GF-D8 (cell line): ENCODE results near the gene PBX1.
"Not testable (repeated sequence)": the region's sequence is repeated elsewhere in the genome, so short reads cannot be mapped to it uniquely, and the experiment has no call there.

ENCODE experiments used
- DNase-seq: peaks from one replicate; lab custom pipeline; 2025; lab: John Stamatoyannopoulos, UW

PBX1 gene

GRCh38 chr1:164590592-164590991 lies 31.6 kb downstream of the PBX1 start:
- no peak for DNase-seq

DNA sequence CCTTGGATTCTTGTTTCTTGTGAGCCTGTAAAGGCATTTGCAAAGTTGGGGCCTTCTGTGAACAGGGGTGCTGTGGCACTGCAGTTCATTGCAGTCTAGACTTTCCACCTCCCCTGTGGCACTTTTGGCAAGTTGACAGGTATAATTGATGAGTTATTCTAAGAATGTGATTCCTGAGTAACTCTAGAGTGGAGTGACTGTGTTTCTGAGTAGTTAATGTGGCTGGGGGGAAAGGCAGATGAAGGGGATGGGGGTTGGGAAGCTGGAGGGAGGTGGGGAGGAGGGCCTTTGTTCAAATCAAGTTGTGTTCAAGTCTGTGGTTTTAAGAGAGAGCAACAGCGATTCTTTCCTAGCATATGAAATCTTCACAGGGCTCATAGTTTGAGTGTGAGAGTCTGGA lies 32.9 kb downstream of the PBX1 start:
- no peak for DNase-seq

- no peak for DNase-seq
Measured at GRCh38 chr1:164592634-164593033, 33.6 kb downstream of the PBX1 start.

GRCh38 chr1:164595212-164595611 lies 36.2 kb downstream of the PBX1 start:
- DNase-seq = no peak

GRCh38 chr1:164596172-164596571 lies 37.2 kb downstream of the PBX1 start:
- no peak for DNase-seq

GRCh38 chr1:164598719-164599118 lies 39.7 kb downstream of the PBX1 start:
- no peak for DNase-seq

- DNase-seq = no peak
Measured at GRCh38 chr1:164599272-164599671, 40.3 kb downstream of the PBX1 start.

DNA sequence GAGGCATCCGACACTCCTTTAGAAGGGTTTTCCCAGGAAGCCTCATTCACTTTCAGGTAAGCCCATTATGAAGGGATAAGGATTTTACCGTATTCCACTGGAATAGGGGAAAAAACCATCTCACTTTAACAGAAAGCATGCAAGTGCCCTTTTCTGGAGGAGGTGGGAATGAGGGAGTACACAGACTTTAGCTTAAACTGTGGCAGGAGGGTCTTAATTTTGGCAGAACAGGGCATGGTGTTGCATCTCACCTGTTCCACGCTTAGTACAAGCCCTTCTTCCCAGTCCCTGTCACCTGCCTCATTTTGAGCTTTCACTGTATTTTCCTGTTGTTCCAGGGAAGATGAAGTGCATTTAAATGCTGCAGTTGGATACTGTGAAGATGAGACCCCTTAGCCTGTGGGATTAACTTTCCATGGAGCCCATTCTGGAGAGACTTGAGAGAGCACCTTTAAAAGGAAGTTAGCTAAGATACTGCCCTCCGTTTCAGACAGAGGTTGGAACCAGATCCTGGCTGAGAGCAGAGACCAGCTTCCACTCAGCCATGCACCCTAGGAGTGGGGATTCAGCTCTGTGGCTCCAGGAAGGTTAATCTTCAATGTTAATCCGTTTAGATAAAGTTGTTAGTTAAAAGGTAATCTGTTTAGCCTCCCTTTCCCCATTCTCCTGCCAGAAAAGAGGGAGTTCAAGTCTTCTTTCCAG lies 42.6 kb downstream of the PBX1 start:
- no peak for DNase-seq

DNA sequence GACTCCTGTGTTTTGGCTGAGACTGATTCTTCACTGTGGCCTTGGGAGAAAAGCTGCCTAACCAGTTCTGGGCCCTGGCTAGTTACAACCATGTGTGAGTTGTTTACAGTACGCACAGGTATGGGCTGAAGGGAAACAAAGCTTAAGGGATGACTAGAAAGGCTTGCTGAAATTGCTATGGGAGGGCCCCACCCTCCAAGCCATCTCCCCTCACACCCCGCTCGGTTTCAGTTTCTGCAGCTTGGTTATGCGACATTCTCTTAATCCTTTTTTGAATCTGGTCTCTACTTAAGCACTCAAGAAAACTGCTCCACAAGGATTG lies 43.1 kb downstream of the PBX1 start:
- no peak for DNase-seq

DNA sequence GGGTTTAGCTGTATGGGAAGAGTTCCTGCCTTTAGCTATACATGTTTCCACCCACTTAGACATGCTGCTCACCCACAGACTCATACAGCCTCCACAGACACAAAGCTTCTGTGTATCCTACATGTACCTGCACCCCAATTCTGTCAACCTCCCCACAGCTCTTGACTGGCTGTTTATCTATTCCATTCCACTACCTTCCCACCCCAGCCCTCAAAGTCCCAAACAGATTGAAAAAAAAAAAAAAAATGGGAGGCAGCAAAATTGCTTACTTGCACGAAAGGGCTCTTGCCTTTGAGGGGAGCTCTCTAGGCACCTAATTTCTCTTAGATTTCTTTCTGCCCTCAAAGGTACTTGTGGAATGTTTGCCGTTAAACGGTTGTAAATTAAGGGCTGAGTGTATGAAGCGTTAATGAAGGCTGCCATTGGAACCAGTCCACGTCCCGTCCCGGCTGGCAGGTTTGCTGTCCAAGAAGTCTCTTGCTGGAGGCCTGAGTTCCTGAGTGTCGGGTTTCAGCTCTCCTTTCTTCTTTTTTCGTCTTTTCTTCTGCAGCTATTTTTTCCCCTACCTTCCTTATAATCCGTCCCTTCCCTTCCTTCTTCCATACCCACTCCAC lies 43.6 kb downstream of the PBX1 start:
- DNase-seq = no peak

GRCh38 chr1:164603805-164604204 lies 44.8 kb downstream of the PBX1 start:
- not testable (repeated sequence) for DNase-seq

- DNase-seq = no peak
Measured at GRCh38 chr1:164604541-164604940, 45.6 kb downstream of the PBX1 start.

DNA sequence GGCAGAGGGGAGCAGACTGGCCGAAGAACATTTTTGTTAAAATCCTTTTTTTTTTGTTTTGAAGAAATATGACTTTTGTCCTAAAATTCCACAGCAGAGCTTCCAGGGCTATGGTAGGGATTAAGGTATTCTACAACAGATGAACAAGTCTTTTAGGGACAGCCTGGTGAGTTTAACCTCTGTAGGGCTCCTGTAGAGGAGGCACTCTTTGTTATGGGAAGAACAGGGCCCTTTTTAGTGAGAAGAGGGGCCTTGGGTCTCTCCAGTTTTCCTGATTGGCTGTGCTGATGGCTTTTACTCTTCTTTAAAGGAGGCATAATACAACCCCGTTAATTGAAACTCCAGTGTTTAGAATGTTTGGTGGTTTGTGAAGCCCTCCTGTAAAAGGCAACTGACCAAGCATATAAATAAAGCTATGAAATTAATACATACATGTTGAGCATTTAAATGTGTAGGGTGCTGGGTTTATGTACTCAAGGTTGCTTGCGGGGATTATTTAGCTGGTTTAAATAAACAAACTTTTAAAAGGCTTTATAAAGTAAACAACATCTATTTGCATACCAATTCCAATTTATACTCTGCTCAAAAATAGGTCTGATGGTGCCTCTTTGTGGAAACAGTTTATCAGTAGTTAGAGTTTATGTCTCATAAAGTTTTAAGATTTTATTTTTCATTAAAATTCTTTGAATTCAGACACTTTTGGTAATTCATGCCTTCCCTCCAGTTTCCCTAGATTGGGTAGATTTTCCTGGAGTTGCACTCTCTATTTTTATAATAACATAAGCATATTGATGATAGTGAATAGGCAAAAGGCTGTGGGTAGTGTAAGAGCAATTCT lies 46.5 kb downstream of the PBX1 start:
- no peak for DNase-seq

GRCh38 chr1:164607351-164607750 lies 48.4 kb downstream of the PBX1 start:
- DNase-seq = no peak

DNA sequence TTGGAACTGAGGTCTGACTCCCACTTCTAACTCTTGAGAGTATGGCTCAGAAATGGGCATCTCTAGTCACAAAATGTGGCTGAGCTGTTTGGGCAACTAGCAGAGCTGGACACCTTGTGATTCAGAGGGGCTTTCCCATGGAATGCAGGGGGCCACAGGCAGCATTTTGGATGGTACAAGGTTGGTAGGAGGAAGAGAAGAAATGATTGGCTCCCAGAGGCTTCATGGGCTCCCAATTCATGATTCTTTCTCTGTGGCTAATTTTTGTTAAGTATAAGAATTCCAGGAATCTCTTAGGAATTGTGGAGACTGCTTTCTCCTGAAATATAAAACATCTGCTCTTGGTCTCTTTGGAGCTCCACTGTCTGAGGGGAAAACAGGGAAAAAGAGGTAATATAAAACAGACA lies 49.7 kb downstream of the PBX1 start:
- no peak for DNase-seq

DNA sequence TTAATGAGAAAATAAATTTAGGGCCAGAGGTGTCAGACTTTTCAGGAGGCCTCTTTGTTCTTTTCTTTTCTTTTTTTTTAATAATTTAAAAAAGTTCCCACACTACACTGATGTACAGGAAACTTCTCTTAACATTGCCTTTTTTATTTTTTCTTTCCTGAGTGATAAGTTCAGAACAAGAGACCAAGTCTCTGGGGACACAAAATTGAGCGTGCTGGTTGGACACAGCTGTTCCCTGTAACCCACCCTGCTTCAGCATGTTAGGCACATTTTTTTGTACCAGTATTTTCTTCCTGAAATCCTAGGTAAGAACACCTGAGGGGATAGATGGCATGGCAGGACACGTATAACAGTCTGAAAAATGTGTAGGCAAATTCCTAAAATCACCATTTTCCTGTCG lies 50.1 kb downstream of the PBX1 start:
- no peak for DNase-seq

DNA sequence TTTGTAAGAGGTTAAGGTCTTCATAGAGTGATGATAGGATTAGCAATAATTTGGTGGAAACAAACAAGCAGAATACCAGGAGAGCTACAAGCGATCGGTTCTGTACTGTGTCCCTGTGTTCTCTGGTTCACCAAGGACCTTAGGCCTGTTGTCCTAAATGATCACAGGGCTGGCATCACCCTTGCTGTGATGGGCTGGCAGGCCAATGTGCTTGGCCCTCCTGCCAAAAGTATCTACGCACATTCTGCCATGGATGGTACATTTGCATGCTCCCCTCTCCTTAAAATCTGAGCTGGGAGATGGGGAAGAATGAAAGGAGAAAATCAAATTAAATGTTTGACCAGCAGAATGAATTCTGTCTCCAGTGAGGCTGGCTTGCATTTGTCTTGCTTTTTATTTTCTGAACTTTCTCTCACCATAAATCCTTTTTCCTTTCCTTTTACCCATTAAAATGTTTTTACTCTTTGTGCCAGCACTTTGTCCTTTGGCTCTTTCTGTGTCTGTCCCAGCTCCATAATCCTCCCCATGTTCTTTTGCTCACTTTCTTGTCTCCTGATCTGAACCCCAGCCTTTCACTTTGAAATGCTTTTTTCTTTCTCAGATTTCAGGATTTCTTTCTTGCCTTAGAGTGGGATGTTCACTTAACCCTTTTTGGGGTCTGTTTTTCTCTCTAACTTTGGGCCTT lies 51.7 kb downstream of the PBX1 start:
- no peak for DNase-seq

DNA sequence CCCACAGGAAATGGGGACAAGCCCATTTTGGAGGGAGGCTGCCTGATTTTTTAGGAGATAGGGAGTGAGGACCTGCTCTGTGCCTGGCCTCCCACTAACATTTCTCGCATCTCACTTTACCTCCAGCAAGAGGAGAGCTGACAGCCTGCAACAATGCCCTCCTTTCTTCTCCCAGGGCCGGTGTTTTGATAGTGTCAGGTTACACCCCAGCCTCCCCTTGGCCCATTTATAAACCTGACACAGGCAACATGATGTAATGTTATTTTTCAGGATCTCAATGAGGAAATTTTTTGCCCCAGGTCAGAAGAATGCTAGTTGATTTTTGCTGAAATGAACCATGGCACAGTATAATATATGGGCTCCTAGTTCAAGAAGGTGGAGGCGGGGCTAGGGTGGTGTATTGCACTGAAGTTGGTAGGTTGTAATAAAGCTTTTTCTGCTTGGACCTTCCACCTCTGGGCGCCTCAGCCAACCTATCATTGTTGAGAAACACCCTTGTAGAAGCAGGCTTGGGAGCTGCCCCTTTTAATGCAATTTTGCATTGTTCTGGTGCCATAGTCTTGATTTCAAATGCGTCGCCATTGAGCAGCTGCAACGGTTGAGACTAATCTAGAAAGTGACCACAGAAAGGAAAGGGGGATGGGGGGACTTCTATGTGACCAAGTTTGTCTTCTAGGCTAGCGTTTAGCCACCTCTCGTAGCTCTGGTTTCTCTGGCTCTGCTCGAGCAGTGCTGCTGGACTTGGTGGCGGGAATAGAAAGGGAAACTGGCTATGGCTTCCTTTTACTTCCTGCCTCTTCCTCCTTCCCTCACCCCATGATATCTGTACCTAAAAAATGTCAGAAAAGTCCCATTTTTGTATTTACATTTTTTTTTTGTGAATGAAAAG lies 53.0 kb downstream of the PBX1 start:
- DNase-seq = no peak

DNA sequence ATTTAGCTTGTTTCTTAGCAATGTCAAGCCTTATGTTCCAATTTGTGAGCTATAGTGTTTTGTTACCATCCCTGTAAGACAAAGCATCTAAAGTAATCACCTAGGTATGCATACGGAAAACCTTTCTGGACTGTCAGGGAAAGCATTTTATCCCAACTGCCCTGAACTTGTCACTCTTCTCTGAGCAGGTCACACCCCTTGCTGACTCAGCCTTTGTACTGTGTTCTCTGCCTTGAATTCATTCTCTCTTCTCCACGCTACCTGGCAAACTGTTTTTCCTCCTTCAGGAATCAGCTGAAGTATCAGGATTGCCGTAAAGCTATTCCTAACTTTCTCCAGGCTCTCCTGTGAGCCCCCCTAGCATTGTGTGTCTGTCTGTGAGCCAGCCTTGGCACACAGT lies 54.2 kb downstream of the PBX1 start:
- DNase-seq = no peak

- DNase-seq = no peak
Measured at GRCh38 chr1:164614316-164614715, 55.3 kb downstream of the PBX1 start.

- DNase-seq = no peak
Measured at GRCh38 chr1:164617377-164618201, 58.6 kb downstream of the PBX1 start.
